Measurements from ENCODE around the gene ANO2. TPM values are rescaled to one million over a fixed set of nuclear protein-coding genes. Genes with fewer than 3 reads are reported as not detected.

ANO2 gene
- total and polyA plus RNA-seq, 2 donors (not counting 3 experiments of a cell fraction or from before 2014, with no cell fraction given) = 15.4 to 65.0 TPM

DNA sequence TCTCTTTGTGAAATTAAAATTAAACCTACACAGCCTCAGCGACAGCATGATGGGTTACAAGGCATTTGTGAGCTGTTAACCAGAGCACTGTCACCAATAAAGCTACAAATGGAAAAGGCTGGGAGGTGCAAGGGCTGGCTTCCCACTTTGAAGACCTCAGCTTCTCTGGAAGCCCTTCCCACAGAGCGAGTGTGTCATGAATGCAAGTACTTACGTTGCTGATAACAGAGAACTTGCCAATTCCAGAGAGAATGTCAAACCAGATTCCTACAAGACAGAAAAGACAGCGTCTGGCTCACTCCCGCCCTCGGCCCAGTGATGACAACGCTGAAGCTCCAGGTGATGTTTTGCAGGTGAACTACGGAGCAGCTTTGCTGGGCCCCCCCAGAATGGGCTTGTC is 367.3 kb downstream of the ANO2 start:
- Histone ChIP-seq H4K20me1 (replicated peaks; ENCODE audit: control insufficient read depth, extremely low read depth, insufficient read depth, low read length) (no peaks in the 10 kb centered on the region), H3K27me3 (ENCODE audit: control insufficient read depth in 2 of 2, insufficient read depth in 2 of 2, low read length in 2 of 2) (no peaks in the 10 kb centered on the region), H3K9me1 (replicated peaks; ENCODE audit: control insufficient read depth, extremely low read depth, insufficient read depth, low read length) (peaks cover 3% of the 10 kb centered on the region), H3K4me2 (ENCODE audit: insufficient read depth, low read length) (no peak overlapping the region), H3K4me3 (replicated peaks in 1 of 3; ENCODE audit: insufficient read depth in 1 of 3, low read depth in 1 of 3, low read length in 3 of 3) (no peak overlapping the region), H3K27ac (ENCODE audit: insufficient read depth, low read depth, low read length) (no peak overlapping the region), H3K9ac (replicated peaks; ENCODE audit: extremely low read depth, insufficient read depth, low read length) (no peak overlapping the region), H3K79me2 (ENCODE audit: control insufficient read depth, insufficient read depth, low read length) (no peaks in the 10 kb centered on the region), H3K9me3 (replicated peaks; ENCODE audit: control insufficient read depth, insufficient read depth, low read length) (no peaks in the 10 kb centered on the region), H3K4me1 (ENCODE audit: control insufficient read depth, extremely low read depth, insufficient read depth, low read length) (peaks cover 30% of the 10 kb centered on the region), H3K36me3 (ENCODE audit: control insufficient read depth in 2 of 2, extremely low read depth in 1 of 2, insufficient read depth in 2 of 2, low read length in 2 of 2) (peaks cover 9 to 10% of the 10 kb centered on the region in 2 experiments), H2AFZ (ENCODE audit: low read depth, low read length) (no peak overlapping the region)
- POLR2A ChIA-PET = no interaction called here
- no peak for FAIRE-seq
- dilution Hi-C loops (cut with MboI; ENCODE audit: extremely low pct_ligation_motif_present, low sequenced_read_pairs) (no loop called here), intact Hi-C loops (cut with micrococcal nuclease) (no loop called here)
- DNase-seq (ENCODE audit: low read depth, low spot score) = peak; percentile 24
- CTCF ChIA-PET = interaction anchor here (1.0 to 2.2 kb wide), 2 partner anchors 29 to 168 kb away, joined by 3 to 6 read pairs; no protein-coding TSS in a partner anchor
- TF ChIP-seq GATA2 (IDR thresholded peaks at IDR 0.05; ENCODE audit: insufficient read depth, insufficient read length, low read depth, low read length) = no peak
- no peak for TF ChIP-seq POLR2AphosphoS5 (IDR thresholded peaks at IDR 0.05; ENCODE audit: insufficient read depth, low read depth, low read length)
- TF ChIP-seq, protein P1, sequence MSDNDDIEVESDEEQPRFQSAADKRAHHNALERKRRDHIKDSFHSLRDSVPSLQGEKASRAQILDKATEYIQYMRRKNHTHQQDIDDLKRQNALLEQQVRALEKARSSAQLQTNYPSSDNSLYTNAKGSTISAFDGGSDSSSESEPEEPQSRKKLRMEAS (IDR thresholded peaks at IDR 0.05; ENCODE audit: insufficient read depth, insufficient read length) = no peak
- no peak for TF ChIP-seq EZH2 (IDR thresholded peaks at IDR 0.05; ENCODE audit: borderline replicate concordance, low read depth, low read length, severe bottlenecking)
- no peak for TF ChIP-seq POLR2A (IDR thresholded peaks at IDR 0.05; ENCODE audit: low read depth, low read length)
- TF ChIP-seq FOS (IDR thresholded peaks at IDR 0.05; ENCODE audit: borderline replicate concordance, insufficient read depth, low read length) = no peak
- TF ChIP-seq, protein P2, sequence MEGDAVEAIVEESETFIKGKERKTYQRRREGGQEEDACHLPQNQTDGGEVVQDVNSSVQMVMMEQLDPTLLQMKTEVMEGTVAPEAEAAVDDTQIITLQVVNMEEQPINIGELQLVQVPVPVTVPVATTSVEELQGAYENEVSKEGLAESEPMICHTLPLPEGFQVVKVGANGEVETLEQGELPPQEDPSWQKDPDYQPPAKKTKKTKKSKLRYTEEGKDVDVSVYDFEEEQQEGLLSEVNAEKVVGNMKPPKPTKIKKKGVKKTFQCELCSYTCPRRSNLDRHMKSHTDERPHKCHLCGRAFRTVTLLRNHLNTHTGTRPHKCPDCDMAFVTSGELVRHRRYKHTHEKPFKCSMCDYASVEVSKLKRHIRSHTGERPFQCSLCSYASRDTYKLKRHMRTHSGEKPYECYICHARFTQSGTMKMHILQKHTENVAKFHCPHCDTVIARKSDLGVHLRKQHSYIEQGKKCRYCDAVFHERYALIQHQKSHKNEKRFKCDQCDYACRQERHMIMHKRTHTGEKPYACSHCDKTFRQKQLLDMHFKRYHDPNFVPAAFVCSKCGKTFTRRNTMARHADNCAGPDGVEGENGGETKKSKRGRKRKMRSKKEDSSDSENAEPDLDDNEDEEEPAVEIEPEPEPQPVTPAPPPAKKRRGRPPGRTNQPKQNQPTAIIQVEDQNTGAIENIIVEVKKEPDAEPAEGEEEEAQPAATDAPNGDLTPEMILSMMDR (IDR thresholded peaks at IDR 0.05; ENCODE audit: extremely low read depth in 1 of 2, insufficient read depth in 1 of 2, low read depth in 1 of 2, low read length in 2 of 2) = no peak
- no peak for TF ChIP-seq JUN (IDR thresholded peaks at IDR 0.05; ENCODE audit: borderline replicate concordance, insufficient read depth, insufficient read length, low read depth)
- no peak for TF ChIP-seq MYC (IDR thresholded peaks at IDR 0.05; ENCODE audit: low read depth, low read length)
- no TSS peak for BruUV-seq (replicated peaks)
